MV-4-11 (cell line): Measurements from ENCODE around the gene PTPN7.
"Not testable (repeated sequence)": the region's sequence is repeated elsewhere in the genome, so short reads cannot be mapped to it uniquely, and the experiment has no call there.

Source experiments
- DNase-seq: peaks from one replicate; lab custom pipeline; 2025; lab: John Stamatoyannopoulos, UW

Gene PTPN7

GRCh38 chr1:202189918-202190715 lies 29.7 kb upstream of the PTPN7 start:
- no peak for DNase-seq

- peak; percentile 55 for DNase-seq
Measured at GRCh38 chr1:202189001-202189790, 28.8 kb upstream of the PTPN7 start.

GRCh38 chr1:202187697-202188407 lies 27.4 kb upstream of the PTPN7 start:
- no peak for DNase-seq

GRCh38 chr1:202187041-202187671 lies 26.8 kb upstream of the PTPN7 start:
- no peak for DNase-seq

GRCh38 chr1:202186327-202186726 lies 25.9 kb upstream of the PTPN7 start:
- no peak for DNase-seq

- peak; percentile 71 for DNase-seq
Measured at GRCh38 chr1:202184750-202185460, 24.5 kb upstream of the PTPN7 start.

- DNase-seq, result no peak
Measured at GRCh38 chr1:202182040-202182877, 21.9 kb upstream of the PTPN7 start.

GRCh38 chr1:202181586-202181985 lies 21.2 kb upstream of the PTPN7 start:
- no peak for DNase-seq

GRCh38 chr1:202180751-202181139 lies 20.3 kb upstream of the PTPN7 start:
- not testable (repeated sequence) for DNase-seq

- DNase-seq, result no peak
Measured at GRCh38 chr1:202179828-202180750, 19.7 kb upstream of the PTPN7 start.

- DNase-seq, result no peak
Measured at GRCh38 chr1:202176949-202177927, 16.8 kb upstream of the PTPN7 start.

GRCh38 chr1:202173993-202174392 lies 13.6 kb upstream of the PTPN7 start:
- no peak for DNase-seq

GRCh38 chr1:202172015-202172355 lies 11.6 kb upstream of the PTPN7 start:
- no peak for DNase-seq

- DNase-seq, result no peak
Measured at GRCh38 chr1:202171292-202172014, 11.1 kb upstream of the PTPN7 start.

- DNase-seq, result no peak
Measured at GRCh38 chr1:202170726-202171125, 10.3 kb upstream of the PTPN7 start.

GRCh38 chr1:202168861-202169260 lies 8.5 kb upstream of the PTPN7 start:
- no peak for DNase-seq

GRCh38 chr1:202167708-202168415 lies 7.5 kb upstream of the PTPN7 start:
- DNase-seq, result no peak
